D721Med (cell line): ENCODE results near the gene LIG3.
"Not testable (repeated sequence)": the region's sequence is repeated elsewhere in the genome, so short reads cannot be mapped to it uniquely, and the experiment has no call there.

ENCODE experiments used
- DNase-seq: peaks from one replicate; pipeline ENCODE4 v3.0.0; 2011; ENCODE audit warnings: low spot score; ENCODE audit not compliant: insufficient read length
- FAIRE-seq: peaks from 2 replicates; lab custom pipeline; 2011; peaks lifted over from hg19 to GRCh38; lab: Jason Lieb, UNC
- CTCF ChIP-seq: IDR thresholded peaks from 2 replicates; pipeline ENCODE4 v1.5.1; 2012; ENCODE audit warnings: mild to moderate bottlenecking, control low read depth; ENCODE audit not compliant: insufficient read depth; ENCODE audit errors: missing control alignments

The LIG3 gene

GRCh38 chr17:35023538-35023937 is 43.2 kb downstream of the LIG3 start:
- no peak for TF ChIP-seq CTCF
- no peak for FAIRE-seq
- DNase-seq: no peak

- FAIRE-seq (no peak), DNase-seq (no peak)
- no peak for TF ChIP-seq CTCF
Observed at GRCh38 chr17:35025541-35025940, 45.2 kb downstream of the LIG3 start.

GRCh38 chr17:35028097-35028496 is 47.8 kb downstream of the LIG3 start:
- FAIRE-seq, DNase-seq: not testable (repeated sequence)

GRCh38 chr17:35028531-35029262 is 48.4 kb downstream of the LIG3 start:
- FAIRE-seq: no peak
- DNase-seq: no peak
- TF ChIP-seq CTCF: no peak

GRCh38 chr17:35030780-35031179 is 50.5 kb downstream of the LIG3 start:
- no peak for TF ChIP-seq CTCF
- FAIRE-seq: no peak
- no peak for DNase-seq

- DNase-seq (no peak), FAIRE-seq (no peak)
Observed at GRCh38 chr17:35038453-35038852, 58.1 kb downstream of the LIG3 start.

GRCh38 chr17:35041390-35041789 is 61.1 kb downstream of the LIG3 start:
- no peak for TF ChIP-seq CTCF
- DNase-seq (no peak), FAIRE-seq (no peak)

More at GRCh38 chr17:35038453-35038852, 58.1 kb downstream of the LIG3 start:
- no peak for TF ChIP-seq CTCF

- no peak for DNase-seq
- no peak for TF ChIP-seq CTCF
- FAIRE-seq: no peak
Observed at GRCh38 chr17:35044181-35044580, 63.9 kb downstream of the LIG3 start.

- not testable (repeated sequence) for FAIRE-seq, DNase-seq
Observed at GRCh38 chr17:35045458-35045979, 65.2 kb downstream of the LIG3 start.
